Osteocyte (in vitro differentiated cells): Measurements from ENCODE around the gene SAMD14. TPM values are rescaled to one million over a fixed set of nuclear protein-coding genes. Genes with fewer than 3 reads are reported as not detected.
A peak's percentile ranks its signal among the peaks of the same experiment; 100 is the strongest.

Source experiments
- DNase-seq: peaks from one replicate; pipeline ENCODE4 v3.0.0; 2021; ENCODE audit warnings: mixed read lengths; ENCODE audit not compliant: unreplicated experiment; ENCODE audit errors: extremely low spot score
- H3K27ac Mint-ChIP-seq: one replicate; pipeline ENCODE4 v1.8.0; 2021; ENCODE audit warnings: mild to moderate bottlenecking, mixed read lengths; ENCODE audit not compliant: unreplicated experiment
- H3K27me3 Mint-ChIP-seq: one replicate; pipeline ENCODE4 v1.8.0; 2021; ENCODE audit warnings: mixed read lengths; ENCODE audit not compliant: unreplicated experiment
- H3K36me3 Mint-ChIP-seq: one replicate; pipeline ENCODE4 v1.8.0; 2021; ENCODE audit warnings: mixed read lengths; ENCODE audit not compliant: unreplicated experiment
- H3K4me1 Mint-ChIP-seq: one replicate; pipeline ENCODE4 v1.8.0; 2021; ENCODE audit warnings: mixed read lengths; ENCODE audit not compliant: unreplicated experiment
- H3K4me3 Mint-ChIP-seq: one replicate; pipeline ENCODE4 v1.8.0; 2021; ENCODE audit warnings: mild to moderate bottlenecking, moderate library complexity, mixed read lengths; ENCODE audit not compliant: unreplicated experiment
- H3K9me3 Mint-ChIP-seq: one replicate; pipeline ENCODE4 v1.8.0; 2021; ENCODE audit warnings: mixed read lengths; ENCODE audit not compliant: unreplicated experiment
- total RNA-seq: library from RNA; stranded (reverse); gene quantifications from 2 replicates; pipeline ENCODE4 v1.2.1, GENCODE V29; 2021
- TF ChIP-seq, protein P1 (sequence below): fragments of 200-600 bp; sonication (generic); IDR thresholded peaks from 2 replicates; pipeline ENCODE4 v1.5.0; 2021; ENCODE audit warnings: antibody characterized with exemption, mild to moderate bottlenecking, moderate library complexity

SAMD14 gene
- total RNA-seq, 1 donor from 2014 or later = 36.8 TPM

DNA sequence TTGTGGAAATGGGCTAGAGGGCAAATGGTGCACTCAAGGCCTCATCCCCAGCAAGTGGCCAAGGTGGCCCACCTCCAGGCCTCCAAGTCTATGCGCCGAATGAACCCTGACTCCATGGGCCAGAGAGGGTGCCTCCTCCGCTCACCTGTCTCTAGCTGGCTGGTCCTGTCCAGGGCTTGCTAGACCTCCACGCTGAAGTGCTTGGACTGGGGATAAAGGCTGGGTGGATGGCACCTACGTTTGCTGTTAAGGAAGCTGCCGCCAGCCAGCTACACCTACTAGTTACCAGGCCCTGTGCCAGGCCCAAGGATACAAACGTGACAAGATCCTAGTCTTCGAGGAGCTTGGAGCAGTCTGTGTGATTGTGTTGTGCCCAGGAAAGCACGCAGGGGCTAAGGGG lies 35.1 kb upstream of the SAMD14 start:
- Mint-ChIP-seq H3K27me3 (no peaks in the 10 kb centered on the region), H3K27ac (peak overlapping the region; percentile 67), H3K36me3 (no peaks in the 10 kb centered on the region), H3K9me3 (no peaks in the 10 kb centered on the region), H3K4me3 (no peak overlapping the region), H3K4me1 (peaks cover 44% of the 10 kb centered on the region)
- TF ChIP-seq, protein P1, sequence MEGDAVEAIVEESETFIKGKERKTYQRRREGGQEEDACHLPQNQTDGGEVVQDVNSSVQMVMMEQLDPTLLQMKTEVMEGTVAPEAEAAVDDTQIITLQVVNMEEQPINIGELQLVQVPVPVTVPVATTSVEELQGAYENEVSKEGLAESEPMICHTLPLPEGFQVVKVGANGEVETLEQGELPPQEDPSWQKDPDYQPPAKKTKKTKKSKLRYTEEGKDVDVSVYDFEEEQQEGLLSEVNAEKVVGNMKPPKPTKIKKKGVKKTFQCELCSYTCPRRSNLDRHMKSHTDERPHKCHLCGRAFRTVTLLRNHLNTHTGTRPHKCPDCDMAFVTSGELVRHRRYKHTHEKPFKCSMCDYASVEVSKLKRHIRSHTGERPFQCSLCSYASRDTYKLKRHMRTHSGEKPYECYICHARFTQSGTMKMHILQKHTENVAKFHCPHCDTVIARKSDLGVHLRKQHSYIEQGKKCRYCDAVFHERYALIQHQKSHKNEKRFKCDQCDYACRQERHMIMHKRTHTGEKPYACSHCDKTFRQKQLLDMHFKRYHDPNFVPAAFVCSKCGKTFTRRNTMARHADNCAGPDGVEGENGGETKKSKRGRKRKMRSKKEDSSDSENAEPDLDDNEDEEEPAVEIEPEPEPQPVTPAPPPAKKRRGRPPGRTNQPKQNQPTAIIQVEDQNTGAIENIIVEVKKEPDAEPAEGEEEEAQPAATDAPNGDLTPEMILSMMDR = no peak
- no peak for DNase-seq

DNA sequence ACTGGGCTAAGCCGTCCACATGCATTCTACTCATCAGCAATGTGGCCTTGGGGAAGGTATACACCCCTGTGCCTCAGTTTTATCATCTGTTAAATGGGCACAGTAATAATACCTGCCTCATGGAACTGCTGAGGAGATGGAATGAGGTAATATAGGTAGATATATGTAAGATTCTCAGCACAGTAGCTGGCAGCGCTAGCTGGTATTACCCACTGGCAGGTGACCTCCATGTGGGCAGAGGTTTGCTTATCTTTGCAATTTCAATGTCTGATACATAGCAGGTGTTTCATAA lies 34.7 kb upstream of the SAMD14 start:
- Mint-ChIP-seq H3K36me3 (no peaks in the 10 kb centered on the region), H3K4me1 (peaks cover 41% of the 10 kb centered on the region), H3K27me3 (no peaks in the 10 kb centered on the region), H3K27ac (no peak overlapping the region), H3K9me3 (no peaks in the 10 kb centered on the region), H3K4me3 (no peak overlapping the region)
- TF ChIP-seq, protein P1 = no peak
- no peak for DNase-seq

- H3K9me3 Mint-ChIP-seq = no peaks in the 10 kb centered on the region
- no peak for DNase-seq
- no peak overlapping the region for H3K4me3 Mint-ChIP-seq
- no peaks in the 10 kb centered on the region for H3K27me3 Mint-ChIP-seq
- H3K36me3 Mint-ChIP-seq = no peaks in the 10 kb centered on the region
- peaks cover 35% of the 10 kb centered on the region for H3K4me1 Mint-ChIP-seq
- H3K27ac Mint-ChIP-seq = no peak overlapping the region
- TF ChIP-seq, protein P1 = no peak
Measured at GRCh38 chr17:50163843-50164696, 34.1 kb upstream of the SAMD14 start.

- Mint-ChIP-seq H3K4me1 (peaks cover 27% of the 10 kb centered on the region), H3K4me3 (no peak overlapping the region), H3K9me3 (no peaks in the 10 kb centered on the region), H3K27me3 (no peaks in the 10 kb centered on the region), H3K36me3 (no peaks in the 10 kb centered on the region), H3K27ac (no peak overlapping the region)
- TF ChIP-seq, protein P1 = no peak
- DNase-seq = no peak
Measured at GRCh38 chr17:50162466-50163254, 32.7 kb upstream of the SAMD14 start.

DNA sequence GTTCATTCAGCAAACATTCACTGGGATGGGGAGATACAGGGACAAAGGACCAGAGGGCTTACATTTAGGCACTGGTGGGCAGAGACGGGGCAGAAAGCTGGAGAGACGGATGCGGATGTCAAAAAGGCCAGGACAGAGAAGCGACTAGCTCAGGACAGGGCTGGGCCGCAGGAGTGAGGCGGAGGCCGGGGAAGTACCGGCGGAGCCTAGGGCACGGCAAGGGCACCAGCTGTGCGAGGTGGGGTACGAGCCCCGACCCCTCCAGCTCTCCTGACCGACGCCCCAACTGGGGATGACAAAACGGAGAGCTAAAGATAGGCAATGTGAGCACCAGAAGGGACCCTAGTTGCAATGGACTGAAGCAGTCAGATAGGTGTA lies 31.9 kb upstream of the SAMD14 start:
- H3K27me3 Mint-ChIP-seq = no peaks in the 10 kb centered on the region
- no peak for DNase-seq
- peak overlapping the region; percentile 79 for H3K4me3 Mint-ChIP-seq
- TF ChIP-seq, protein P1 = no peak
- peak overlapping the region; percentile 76 for H3K27ac Mint-ChIP-seq
- H3K36me3 Mint-ChIP-seq = no peaks in the 10 kb centered on the region
- H3K9me3 Mint-ChIP-seq = no peaks in the 10 kb centered on the region
- H3K4me1 Mint-ChIP-seq = peaks cover 25% of the 10 kb centered on the region
